Activated naive CD4-positive, alpha-beta T cell treated with anti-CD3 and anti-CD28 coated beads, Interleukin-2, amount 50 U/mL, for 16 hours (primary cell): ENCODE results near the gene GBP5.
A peak's percentile ranks its signal among the peaks of the same experiment; 100 is the strongest.
"Not testable (repeated sequence)": the region's sequence is repeated elsewhere in the genome, so short reads cannot be mapped to it uniquely, and the experiment has no call there.

Source experiments
- DNase-seq: peaks from one replicate; pipeline ENCODE4 v3.0.0-alpha.2; 2020

GBP5 gene

GRCh38 chr1:89280766-89281165 is 8.1 kb upstream of the GBP5 start:
- no peak for DNase-seq

GRCh38 chr1:89279011-89279466 is 6.4 kb upstream of the GBP5 start:
- DNase-seq = no peak

GRCh38 chr1:89277725-89278124 is 5.1 kb upstream of the GBP5 start:
- no peak for DNase-seq

- DNase-seq = no peak
Measured at GRCh38 chr1:89276690-89277089, 4.0 kb upstream of the GBP5 start.

DNA sequence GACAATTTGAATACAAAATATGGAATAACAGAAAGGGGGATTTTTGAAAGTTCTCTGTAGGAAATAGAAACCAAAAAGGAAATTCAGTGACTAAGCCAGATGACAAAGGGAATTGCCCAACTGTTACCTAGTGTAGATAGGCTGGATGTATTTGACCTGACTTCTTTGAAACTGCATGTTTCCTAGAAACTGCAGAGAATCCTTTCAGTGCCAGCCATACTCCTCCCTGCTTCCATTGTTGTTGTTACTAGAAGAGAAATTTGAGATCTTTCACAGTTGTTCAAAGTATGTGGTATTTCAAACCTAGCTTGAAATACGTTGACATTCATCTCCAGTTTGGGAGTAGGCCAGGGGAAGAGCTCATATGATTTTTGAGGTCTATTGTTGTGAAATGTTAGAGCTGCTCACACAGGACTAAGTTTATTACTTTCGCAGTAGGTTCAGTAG is 1.8 kb upstream of the GBP5 start:
- DNase-seq = no peak

DNA sequence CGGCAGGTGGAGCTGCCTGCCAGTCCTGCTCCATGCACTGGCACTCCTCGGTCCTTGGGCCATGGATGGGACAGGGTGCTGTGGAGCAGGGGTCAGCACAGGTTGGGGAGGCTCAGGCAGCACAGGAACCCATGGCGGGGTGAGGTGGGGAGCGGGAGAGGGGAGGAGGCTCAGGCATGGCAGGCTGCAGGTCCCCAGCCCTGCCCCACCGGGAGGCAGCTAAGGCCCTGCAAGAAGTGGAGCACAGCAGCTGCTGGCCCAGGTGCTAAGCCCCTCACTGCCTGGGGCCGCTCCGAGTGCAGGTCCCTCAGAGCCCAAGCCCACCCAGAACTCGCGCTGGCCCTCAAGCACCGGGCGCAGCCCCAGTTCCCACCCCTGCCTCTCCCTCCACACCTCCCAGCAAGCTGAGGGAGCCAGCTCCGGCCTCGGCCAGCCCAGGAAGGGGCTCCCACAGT is 691 bp upstream of the GBP5 start:
- DNase-seq = peak; percentile 29

DNA sequence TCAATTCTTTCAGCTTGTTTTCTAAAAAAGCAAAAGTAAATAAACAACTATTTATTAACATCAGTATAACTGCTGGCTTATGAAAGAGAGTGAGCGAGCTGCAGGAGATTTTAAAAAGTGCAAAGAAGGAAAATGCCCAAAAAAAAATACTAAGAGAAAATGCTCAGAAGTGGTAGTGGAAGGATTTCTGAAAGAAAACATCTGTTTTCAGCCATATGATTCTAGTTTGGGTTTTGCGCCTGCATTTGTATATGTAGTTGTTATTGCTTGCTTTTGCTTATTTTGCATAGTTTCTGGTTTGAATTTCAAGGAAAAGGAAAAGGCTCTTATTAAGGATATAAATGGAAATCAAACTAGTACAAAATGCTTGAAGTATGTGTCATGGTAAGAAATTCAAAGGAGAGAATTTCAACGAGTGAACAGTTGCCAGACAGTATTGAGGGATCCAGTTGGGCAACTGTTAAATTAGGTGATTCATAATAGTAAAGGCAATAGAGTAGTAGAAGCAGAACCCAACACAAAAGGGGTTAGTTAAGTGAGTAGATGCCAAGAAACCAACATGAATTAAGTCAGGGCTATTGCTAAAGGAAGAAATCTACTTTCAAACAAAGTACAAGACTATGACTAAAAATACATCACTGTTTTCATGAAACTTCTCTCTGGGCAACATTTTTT is 1.2 kb downstream of the GBP5 start:
- no peak for DNase-seq

- DNase-seq = no peak
Measured at GRCh38 chr1:89270423-89270822, 2.2 kb downstream of the GBP5 start.

GRCh38 chr1:89269277-89269676 is 3.4 kb downstream of the GBP5 start:
- DNase-seq = no peak

- DNase-seq = no peak
Measured at GRCh38 chr1:89262643-89263042, 10.0 kb downstream of the GBP5 start.

- no peak for DNase-seq
Measured at GRCh38 chr1:89261926-89262515, 10.6 kb downstream of the GBP5 start.

- DNase-seq = no peak
Measured at GRCh38 chr1:89260566-89261255, 11.9 kb downstream of the GBP5 start.

DNA sequence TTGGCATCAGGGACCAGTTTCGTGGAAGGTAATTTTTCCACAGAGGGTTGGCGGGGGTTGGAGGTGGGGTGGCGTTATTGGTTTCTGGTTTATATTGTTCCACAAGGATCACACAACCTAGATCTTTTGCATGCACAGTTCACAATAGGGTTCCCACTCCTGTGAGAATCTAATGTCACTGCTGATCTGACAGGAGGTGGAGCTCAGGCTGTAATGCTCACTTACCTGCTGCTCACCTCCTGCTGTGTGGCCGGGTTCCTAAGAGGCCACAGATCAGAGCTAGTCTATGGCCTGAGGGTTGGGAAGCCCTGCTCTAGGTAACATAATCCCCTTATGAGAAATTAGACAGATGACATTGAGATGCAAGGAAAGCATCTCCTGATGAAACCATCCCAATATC is 12.6 kb downstream of the GBP5 start:
- no peak for DNase-seq

DNA sequence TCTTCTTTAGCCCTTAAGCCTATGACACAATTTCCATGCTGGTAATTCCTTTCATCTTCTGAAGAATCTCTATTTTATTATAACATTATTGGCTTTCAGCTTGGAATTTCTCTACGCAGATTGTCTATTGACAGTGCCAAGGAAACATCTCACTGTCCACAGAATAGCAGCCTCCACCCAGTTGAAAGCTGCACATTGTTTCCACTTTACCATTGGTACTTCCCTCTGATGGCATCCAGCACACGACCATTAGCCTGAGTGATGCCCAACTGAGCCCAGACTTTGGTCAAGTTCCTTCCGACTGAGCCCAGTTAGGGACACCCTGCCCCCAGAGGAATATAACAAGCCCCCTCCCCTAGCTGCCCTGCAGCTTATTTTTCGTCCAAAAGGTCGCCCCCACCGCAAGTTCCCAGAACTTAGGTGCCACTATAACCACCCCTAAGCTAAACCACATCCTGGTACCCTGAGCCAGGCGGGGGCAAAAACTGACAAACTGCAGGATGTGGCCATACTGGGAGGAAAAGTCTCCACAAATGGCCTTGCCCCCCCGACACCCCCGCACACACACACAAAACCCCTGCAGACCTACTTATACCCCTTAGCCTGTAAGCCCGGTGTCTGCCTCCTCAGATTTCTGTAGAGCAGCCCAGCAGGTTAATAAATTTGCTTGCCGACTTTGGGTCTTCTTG is 13.2 kb downstream of the GBP5 start:
- no peak for DNase-seq

- DNase-seq = no peak
Measured at GRCh38 chr1:89257041-89257440, 15.6 kb downstream of the GBP5 start.

DNA sequence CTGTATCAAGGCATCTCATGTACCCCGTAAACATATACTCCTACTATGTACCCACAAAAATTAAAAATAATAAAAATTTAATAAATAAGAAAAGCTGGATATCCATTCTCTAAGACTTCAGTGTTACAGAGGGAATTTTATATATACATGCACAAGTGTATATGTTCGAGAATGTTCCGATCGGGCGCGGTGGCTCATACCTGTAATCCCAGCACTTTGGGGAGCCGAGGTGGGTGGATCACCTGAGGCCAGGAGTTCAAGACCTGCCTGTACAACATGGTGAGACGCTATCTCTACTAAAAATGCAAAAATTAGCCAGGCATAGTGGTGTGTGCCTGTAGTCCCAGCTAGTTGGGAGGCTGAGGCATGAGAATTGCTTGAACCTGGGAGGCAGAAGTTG is 17.1 kb downstream of the GBP5 start:
- DNase-seq = not testable (repeated sequence)

- DNase-seq = no peak
Measured at GRCh38 chr1:89254658-89255287, 17.9 kb downstream of the GBP5 start.

DNA sequence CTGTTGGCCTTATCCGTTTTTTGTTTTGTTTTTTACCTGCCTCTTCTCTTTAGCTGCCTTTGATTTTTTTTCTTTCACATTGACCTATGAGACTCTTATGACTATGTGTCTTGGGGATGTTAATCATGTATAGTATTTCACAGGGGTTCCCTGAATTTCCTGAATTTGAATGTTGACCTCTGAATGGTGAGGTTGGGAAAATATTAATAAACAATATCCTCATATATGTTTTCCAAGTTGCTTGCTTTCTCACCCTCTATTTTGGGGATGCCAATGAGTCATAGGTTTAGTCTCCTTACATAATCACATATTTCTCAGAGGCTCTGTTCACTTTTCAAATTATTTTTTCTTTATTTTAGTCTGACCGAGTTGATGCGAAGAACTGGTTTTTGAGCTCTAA is 29.6 kb downstream of the GBP5 start:
- DNase-seq = no peak
